T47D (cell line): ENCODE results near the gene EMP1.
A peak's percentile ranks its signal among the peaks of the same experiment; 100 is the strongest.

ENCODE experiments used
- DNase-seq, 2 experiments: peaks; one replicate each; pipeline versions ENCODE4 v3.0.0 to v3.0.0-alpha.2; 2011 to 2012; ENCODE audit warnings: low read depth in 1 of 2, low spot score in 1 of 2
- JUND ChIP-seq: IDR thresholded peaks from 2 replicates; pipeline ENCODE4 v1.6.1; 2012; ENCODE audit warnings: low read depth
- in situ Hi-C: cut with HindIII; loops from 2 replicates; pipeline ENCODE4 v1.10.0; 2016; ENCODE audit warnings: low sequenced_read_pairs, low pct_unique_long_range_greater_than_20kb

Gene EMP1, protein sequence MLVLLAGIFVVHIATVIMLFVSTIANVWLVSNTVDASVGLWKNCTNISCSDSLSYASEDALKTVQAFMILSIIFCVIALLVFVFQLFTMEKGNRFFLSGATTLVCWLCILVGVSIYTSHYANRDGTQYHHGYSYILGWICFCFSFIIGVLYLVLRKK

GRCh38 chr12:13196130-13196921 lies at the start of gene EMP1:
TSS of gene EMP1 (plus strand) at chr12:13196726. CDS start at chr12:13211511, 14,785 bp downstream.
- in situ Hi-C loops = no loop called here
- peak in 1 of 2 experiments; percentile 25 for DNase-seq
- TF ChIP-seq JUND = no peak

- in situ Hi-C loops = no loop called here
- TF ChIP-seq JUND = no peak
Observed at GRCh38 chr12:13147688-13148484, 48.6 kb upstream of the EMP1 start.

GRCh38 chr12:13148485-13148847 lies 48.1 kb upstream of the EMP1 start:
- in situ Hi-C loops = no loop called here
- no peak for TF ChIP-seq JUND
- DNase-seq = no peak

More at GRCh38 chr12:13147688-13148484, 48.6 kb upstream of the EMP1 start:
- no peak for DNase-seq

- no peak for TF ChIP-seq JUND
- no peak for DNase-seq
- in situ Hi-C loops = no loop called here
Observed at GRCh38 chr12:13149411-13149810, 47.1 kb upstream of the EMP1 start.

- DNase-seq = no peak
- in situ Hi-C loops = no loop called here
- TF ChIP-seq JUND = no peak
Observed at GRCh38 chr12:13152281-13152680, 44.2 kb upstream of the EMP1 start.

GRCh38 chr12:13152756-13153155 lies 43.8 kb upstream of the EMP1 start:
- in situ Hi-C loops = no loop called here
- no peak for TF ChIP-seq JUND
- no peak for DNase-seq

DNA sequence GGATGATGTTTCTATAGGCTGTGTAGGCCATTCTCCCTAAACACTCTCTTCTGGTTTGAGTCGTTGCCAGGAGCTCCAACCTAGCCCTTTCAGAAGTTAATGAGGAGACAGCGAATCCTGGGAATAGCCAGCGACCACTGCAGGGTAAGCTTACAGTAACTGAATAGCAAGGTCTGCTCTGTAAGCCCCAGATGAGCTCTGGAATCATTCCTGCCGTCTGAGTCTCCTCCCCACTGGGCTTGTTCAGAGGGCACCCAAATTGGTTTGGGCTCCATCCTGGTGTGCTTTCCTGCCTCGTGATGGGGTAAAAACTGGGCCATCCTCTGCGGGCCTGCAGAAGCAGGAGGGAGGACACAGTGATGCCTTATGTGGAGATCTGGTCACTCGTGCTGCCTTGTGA lies 43.3 kb upstream of the EMP1 start:
- in situ Hi-C loops = no loop called here
- no peak for DNase-seq
- TF ChIP-seq JUND = no peak

- in situ Hi-C loops = no loop called here
- no peak for TF ChIP-seq JUND
- DNase-seq = no peak
Observed at GRCh38 chr12:13154027-13154538, 42.4 kb upstream of the EMP1 start.

- in situ Hi-C loops = no loop called here
- DNase-seq = no peak
- TF ChIP-seq JUND = no peak
Observed at GRCh38 chr12:13154831-13155230, 41.7 kb upstream of the EMP1 start.

DNA sequence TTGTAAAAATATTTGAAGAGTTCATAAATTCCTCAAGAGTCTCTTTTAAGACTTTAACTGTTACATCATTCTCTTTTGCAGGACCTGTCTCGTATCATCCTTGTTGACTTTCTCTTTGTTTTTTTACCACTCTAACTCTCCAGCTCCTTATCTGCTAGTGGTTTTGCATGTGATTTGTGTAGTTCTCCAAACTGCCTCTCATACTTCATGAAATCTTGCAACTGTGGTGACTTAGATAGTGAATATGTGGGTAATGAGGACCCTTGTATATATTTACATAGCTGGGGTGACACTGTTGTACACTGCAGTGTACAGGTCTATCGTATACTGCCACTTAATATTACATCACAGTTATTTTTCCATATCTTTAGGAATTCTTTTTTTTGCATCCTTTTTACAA lies 40.2 kb upstream of the EMP1 start:
- TF ChIP-seq JUND = no peak
- in situ Hi-C loops = no loop called here
- DNase-seq = no peak

GRCh38 chr12:13161172-13161571 lies 35.4 kb upstream of the EMP1 start:
- in situ Hi-C loops = no loop called here
- TF ChIP-seq JUND = no peak

DNA sequence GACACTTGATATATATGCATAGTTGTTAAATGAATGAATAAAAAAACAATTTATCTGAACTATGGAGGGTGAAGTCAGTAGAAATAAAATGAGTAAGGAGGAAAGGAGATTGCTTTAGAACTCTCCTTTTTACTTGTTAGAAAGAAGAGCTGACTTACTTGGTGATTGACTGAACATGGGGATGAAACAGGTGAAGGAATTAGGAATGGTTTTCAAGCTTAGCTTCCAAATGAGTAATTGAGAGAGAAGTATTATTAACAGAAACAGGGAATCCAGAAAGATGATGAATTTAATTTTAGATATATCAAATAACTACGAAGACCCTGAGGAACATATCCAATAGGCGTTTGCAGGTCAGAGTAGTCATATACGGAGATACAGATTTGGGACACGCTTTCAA lies 33.6 kb upstream of the EMP1 start:
- TF ChIP-seq JUND = no peak
- no peak for DNase-seq
- in situ Hi-C loops = no loop called here

More at GRCh38 chr12:13161172-13161571, 35.4 kb upstream of the EMP1 start:
- no peak for DNase-seq
